Measurements from ENCODE around the gene NCOA7. TPM values are rescaled to one million over a fixed set of nuclear protein-coding genes. Genes with fewer than 3 reads are reported as not detected.

NCOA7 gene
- total and polyA plus RNA-seq, 9 of the 15 experiments (the other 6 are each of a cell fraction or from before 2014, with no cell fraction given), result 5.8 to 14.6 (median 9.3) TPM

DNA sequence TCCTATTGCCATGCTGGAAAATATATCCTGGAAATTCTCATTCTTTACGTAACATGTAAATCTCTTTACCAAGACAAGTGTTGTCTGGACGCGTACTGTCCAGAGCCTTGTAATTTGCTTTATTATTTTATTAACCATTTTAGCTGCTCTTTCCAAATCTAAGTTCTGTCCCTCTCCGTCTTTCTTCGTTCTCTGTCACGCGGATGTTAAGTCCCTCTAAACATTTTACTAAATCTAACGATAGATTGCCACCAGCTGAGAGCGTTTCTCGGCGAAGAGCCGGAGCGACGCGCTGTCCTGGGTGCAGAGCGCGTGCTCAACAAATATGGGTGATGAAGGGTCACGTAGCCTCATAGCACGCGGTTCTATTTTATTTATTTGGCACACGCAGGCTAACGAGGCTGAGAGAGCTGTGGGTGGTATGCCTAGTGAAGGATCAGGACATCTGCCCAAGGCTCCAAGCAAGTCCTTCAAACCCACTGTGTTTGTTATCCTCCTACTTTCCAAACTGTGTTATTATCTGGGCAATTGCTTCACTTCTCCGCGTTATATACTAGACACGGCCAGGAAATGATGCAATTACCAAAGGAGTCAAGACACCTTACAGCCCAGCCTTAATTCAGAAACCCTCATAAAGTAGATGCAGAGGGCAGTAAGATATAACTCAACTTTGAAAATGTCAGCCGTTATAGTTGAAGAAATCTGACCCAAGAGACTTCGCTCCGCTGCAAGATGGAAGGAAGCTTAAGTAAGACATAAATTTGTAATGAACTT, 10.0 kb upstream of the NCOA7 start (continued):
- TF ChIP-seq CBX2 (IDR thresholded peaks at IDR 0.05; ENCODE audit: insufficient read depth, low read length, poor library complexity, severe bottlenecking) (no peak), CSDE1 (IDR thresholded peaks at IDR 0.05) (peak in 1 of 2 experiments; percentile 10; a peak in 1 of 4 replicates), NR1H2 (CRISPR knock-in tag; IDR thresholded peaks at IDR 0.05) (no peak), SP1 (CRISPR knock-in tag; IDR thresholded peaks at IDR 0.05) (peak; percentile 82; the same call in 1 of the 2 replicates), TARDBP (IDR thresholded peaks at IDR 0.05) (no peak), NCOA6 (IDR thresholded peaks at IDR 0.05) (no peak), KHSRP (IDR thresholded peaks at IDR 0.05) (no peak), TFAP4 (CRISPR knock-in tag; IDR thresholded peaks at IDR 0.05; ENCODE audit: borderline replicate concordance) (peak; percentile 89; the same call in 1 of the 2 replicates), FOXP4 (CRISPR knock-in tag; IDR thresholded peaks at IDR 0.05; ENCODE audit: borderline replicate concordance) (0 out of 2 replicates have a peak, but pooled peaks have one; percentile 73), POLR2AphosphoS5 (IDR thresholded peaks at IDR 0.05; ENCODE audit: control insufficient read depth, insufficient read depth, low read depth, low read length) (peak; percentile 66; the same call in 1 of the 2 replicates), POLR2B (IDR thresholded peaks at IDR 0.05; ENCODE audit: low read depth, partially characterized antibody) (peak; percentile 90), ZNF79 (CRISPR knock-in tag; IDR thresholded peaks at IDR 0.05; ENCODE audit: low read depth) (no peak), ELF4 (CRISPR knock-in tag; IDR thresholded peaks at IDR 0.05) (no peak), GABPB2 (CRISPR knock-in tag; conservative IDR thresholded peaks at IDR 0.05) (peak; percentile 59; the same call in 1 of the 2 replicates)
- TF ChIP-seq, protein P1, sequence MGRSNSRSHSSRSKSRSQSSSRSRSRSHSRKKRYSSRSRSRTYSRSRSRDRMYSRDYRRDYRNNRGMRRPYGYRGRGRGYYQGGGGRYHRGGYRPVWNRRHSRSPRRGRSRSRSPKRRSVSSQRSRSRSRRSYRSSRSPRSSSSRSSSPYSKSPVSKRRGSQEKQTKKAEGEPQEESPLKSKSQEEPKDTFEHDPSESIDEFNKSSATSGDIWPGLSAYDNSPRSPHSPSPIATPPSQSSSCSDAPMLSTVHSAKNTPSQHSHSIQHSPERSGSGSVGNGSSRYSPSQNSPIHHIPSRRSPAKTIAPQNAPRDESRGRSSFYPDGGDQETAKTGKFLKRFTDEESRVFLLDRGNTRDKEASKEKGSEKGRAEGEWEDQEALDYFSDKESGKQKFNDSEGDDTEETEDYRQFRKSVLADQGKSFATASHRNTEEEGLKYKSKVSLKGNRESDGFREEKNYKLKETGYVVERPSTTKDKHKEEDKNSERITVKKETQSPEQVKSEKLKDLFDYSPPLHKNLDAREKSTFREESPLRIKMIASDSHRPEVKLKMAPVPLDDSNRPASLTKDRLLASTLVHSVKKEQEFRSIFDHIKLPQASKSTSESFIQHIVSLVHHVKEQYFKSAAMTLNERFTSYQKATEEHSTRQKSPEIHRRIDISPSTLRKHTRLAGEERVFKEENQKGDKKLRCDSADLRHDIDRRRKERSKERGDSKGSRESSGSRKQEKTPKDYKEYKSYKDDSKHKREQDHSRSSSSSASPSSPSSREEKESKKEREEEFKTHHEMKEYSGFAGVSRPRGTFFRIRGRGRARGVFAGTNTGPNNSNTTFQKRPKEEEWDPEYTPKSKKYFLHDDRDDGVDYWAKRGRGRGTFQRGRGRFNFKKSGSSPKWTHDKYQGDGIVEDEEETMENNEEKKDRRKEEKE (IDR thresholded peaks at IDR 0.05; ENCODE audit: borderline replicate concordance in 1 of 2, control insufficient read depth in 1 of 2, low read depth in 2 of 2, low read length in 1 of 2), result no peak
- TF ChIP-seq, protein P2, sequence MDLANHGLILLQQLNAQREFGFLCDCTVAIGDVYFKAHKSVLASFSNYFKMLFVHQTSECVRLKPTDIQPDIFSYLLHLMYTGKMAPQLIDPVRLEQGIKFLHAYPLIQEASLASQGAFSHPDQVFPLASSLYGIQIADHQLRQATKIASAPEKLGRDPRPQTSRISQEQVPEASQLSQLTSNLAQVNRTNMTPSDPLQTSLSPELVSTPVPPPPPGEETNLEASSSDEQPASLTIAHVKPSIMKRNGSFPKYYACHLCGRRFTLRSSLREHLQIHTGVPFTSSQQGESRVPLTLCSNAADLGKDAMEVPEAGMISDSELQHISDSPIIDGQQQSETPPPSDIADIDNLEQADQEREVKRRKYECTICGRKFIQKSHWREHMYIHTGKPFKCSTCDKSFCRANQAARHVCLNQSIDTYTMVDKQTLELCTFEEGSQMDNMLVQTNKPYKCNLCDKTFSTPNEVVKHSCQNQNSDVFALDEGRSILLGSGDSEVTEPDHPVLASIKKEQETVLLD (IDR thresholded peaks at IDR 0.05), result no peak
- TF ChIP-seq, protein P3, sequence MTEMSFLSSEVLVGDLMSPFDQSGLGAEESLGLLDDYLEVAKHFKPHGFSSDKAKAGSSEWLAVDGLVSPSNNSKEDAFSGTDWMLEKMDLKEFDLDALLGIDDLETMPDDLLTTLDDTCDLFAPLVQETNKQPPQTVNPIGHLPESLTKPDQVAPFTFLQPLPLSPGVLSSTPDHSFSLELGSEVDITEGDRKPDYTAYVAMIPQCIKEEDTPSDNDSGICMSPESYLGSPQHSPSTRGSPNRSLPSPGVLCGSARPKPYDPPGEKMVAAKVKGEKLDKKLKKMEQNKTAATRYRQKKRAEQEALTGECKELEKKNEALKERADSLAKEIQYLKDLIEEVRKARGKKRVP (CRISPR knock-in tag; IDR thresholded peaks at IDR 0.05), result peak; percentile 97
- TF ChIP-seq, protein P4, sequence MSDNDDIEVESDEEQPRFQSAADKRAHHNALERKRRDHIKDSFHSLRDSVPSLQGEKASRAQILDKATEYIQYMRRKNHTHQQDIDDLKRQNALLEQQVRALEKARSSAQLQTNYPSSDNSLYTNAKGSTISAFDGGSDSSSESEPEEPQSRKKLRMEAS (CRISPR knock-in tag; IDR thresholded peaks at IDR 0.05), result peak; percentile 96
